HUES48 (cell line): ENCODE data around the gene FBXW11.

Source experiments
- H3K27ac ChIP-seq: one replicate; pipeline ENCODE4 v1.7.0; 2013; ENCODE audit warnings: low read depth, low read length, inconsistent platforms
- H3K27me3 ChIP-seq: 2 replicates; pipeline ENCODE4 v1.6.1; 2013; ENCODE audit warnings: mild to moderate bottlenecking, low read length; ENCODE audit not compliant: control insufficient read depth, insufficient read depth
- H3K36me3 ChIP-seq: 2 replicates; pipeline ENCODE4 v1.6.1; 2013; ENCODE audit warnings: low read length; ENCODE audit not compliant: control insufficient read depth, insufficient read depth
- H3K4me1 ChIP-seq: 2 replicates; pipeline ENCODE4 v1.6.1; 2013; ENCODE audit warnings: mild to moderate bottlenecking, low read length; ENCODE audit not compliant: control insufficient read depth, insufficient read depth
- H3K4me3 ChIP-seq: 2 replicates; pipeline ENCODE4 v1.5.1; 2013; ENCODE audit warnings: mild to moderate bottlenecking, low read depth, low read length
- H3K9ac ChIP-seq: 2 replicates; pipeline ENCODE4 v1.6.1; 2013; ENCODE audit warnings: mild to moderate bottlenecking, low read depth, low read length, moderate library complexity
- H3K9me3 ChIP-seq: 2 replicates; pipeline ENCODE4 v1.6.1; 2013; ENCODE audit warnings: low read length; ENCODE audit not compliant: control insufficient read depth, insufficient read depth

The FBXW11 gene

DNA sequence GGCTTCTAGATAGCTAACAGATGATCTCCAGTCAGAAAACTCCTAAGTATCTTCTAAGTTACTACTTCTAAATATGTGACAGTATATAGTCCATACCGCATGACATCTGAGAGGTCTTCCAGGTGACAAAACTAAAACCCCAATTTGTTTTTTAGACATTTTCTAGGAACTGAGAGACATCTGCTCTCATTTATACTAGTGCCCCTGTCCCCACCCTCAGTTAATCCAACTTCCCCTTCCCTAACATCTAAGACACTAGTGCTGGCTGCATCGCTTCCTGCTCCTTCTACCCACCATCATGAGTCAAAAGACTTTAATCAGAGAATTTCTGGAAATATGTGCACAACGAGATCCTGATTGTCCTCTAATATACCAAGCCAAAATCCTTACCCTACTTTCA is 37.9 kb downstream of the FBXW11 start:
- Histone ChIP-seq H3K9ac (no peak overlapping the region), H3K4me1 (peaks cover 45% of the 10 kb centered on the region), H3K36me3 (no peaks in the 10 kb centered on the region), H3K27me3 (no peaks in the 10 kb centered on the region), H3K4me3 (no peak overlapping the region), H3K9me3 (no peaks in the 10 kb centered on the region), H3K27ac (no peak overlapping the region)

DNA sequence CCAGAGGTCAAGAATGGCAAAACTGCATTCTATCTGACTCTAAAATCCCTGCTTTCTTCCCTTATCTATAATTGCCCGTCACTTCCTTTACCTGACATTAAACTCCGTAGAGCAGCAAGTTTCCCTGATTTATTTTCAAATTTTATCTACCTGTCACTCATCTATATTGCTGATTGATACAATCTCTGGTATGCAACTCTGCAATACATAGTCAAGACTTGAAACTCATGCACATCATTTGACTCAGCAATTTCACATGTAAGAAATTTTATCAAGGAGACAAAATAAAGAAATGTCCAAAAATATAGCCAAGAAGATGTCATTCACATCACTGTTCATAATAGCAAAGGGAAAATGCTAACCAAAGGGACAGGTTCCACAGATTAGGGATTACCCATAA is 39.5 kb downstream of the FBXW11 start:
- peaks cover 55% of the 10 kb centered on the region for H3K4me1 ChIP-seq
- H3K9ac ChIP-seq = no peak overlapping the region
- no peaks in the 10 kb centered on the region for H3K9me3 ChIP-seq
- no peaks in the 10 kb centered on the region for H3K27me3 ChIP-seq
- H3K4me3 ChIP-seq = no peak overlapping the region
- H3K36me3 ChIP-seq = no peaks in the 10 kb centered on the region
- H3K27ac ChIP-seq = no peak overlapping the region

DNA sequence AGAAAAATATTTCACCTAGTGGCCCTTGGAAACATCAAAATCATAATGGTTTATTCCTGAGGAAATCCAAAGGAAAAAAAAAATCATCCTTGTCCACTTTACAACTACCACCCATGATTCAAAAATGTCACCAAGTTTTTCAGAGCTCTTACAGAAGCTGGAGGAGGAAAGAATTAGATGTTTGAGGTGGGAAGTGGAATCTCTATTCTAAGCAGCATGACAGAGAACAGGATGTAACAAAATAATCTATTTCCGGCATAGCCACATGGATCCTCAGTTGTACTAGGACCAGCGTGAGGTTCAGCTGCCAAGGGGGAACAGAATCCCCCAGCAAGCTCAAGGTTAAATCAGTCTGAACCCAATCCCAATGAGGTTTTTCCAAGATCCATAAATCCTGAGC is 40.2 kb downstream of the FBXW11 start:
- no peak overlapping the region for H3K4me3 ChIP-seq
- no peak overlapping the region for H3K9ac ChIP-seq

DNA sequence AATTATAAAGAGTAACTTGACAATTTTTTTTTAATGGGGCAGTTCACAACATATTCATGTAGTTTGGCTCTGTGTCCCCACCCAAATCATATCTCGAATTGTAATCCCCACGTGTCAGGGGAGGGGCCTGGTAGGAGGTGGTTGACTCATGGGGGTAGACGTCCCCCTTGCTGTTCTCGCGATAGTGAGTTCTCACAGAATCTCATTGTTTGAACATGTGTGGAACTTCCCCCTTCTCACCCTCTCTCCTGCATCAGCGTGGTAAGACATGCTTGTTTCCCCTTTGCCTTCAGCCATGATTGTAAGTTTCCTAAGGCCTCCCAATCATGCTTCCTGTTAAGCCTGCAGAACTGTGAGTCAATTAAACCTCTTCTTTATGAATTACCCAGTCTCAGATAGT is 40.7 kb downstream of the FBXW11 start:
- no peak overlapping the region for H3K9ac ChIP-seq
- H3K27ac ChIP-seq = peak overlapping the region; percentile 44

More for the DNA sequence above, 40.2 kb downstream of the FBXW11 start:
- Histone ChIP-seq H3K36me3 (peaks cover under 1% of the 10 kb centered on the region; the same call in 1 of the 2 replicates), H3K27me3 (no peaks in the 10 kb centered on the region), H3K9me3 (no peaks in the 10 kb centered on the region), H3K4me1 (peaks cover 53% of the 10 kb centered on the region), H3K27ac (peak overlapping the region; percentile 44)

DNA sequence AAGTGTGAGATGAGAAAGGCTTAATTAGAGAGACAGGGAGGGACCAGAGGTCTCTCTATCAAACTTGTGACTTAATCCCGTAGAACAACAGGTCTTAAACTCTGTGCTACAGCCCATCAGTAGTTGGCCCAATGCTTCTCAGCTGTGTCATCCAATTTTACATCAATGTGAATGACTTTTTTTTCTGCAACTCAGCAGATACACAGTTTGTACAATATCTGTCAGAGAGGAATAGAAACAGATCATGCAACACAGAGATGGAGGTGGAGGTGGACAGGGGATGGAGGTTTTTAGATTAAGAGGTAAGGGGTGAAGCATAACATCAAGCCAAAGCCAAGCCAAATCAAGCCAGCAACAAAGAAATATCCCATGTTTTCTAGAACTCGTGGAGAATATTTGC is 43.0 kb downstream of the FBXW11 start:
- no peak overlapping the region for H3K9ac ChIP-seq
- peaks cover 4% of the 10 kb centered on the region; the same call in 1 of the 2 replicates for H3K36me3 ChIP-seq
- no peak overlapping the region for H3K4me3 ChIP-seq
- H3K4me1 ChIP-seq = peaks cover 57% of the 10 kb centered on the region
- H3K27ac ChIP-seq = no peak overlapping the region
- no peaks in the 10 kb centered on the region for H3K9me3 ChIP-seq
- H3K27me3 ChIP-seq = no peaks in the 10 kb centered on the region

More for the DNA sequence above, 40.7 kb downstream of the FBXW11 start:
- Histone ChIP-seq H3K36me3 (peaks cover 4% of the 10 kb centered on the region; the same call in 1 of the 2 replicates), H3K9me3 (no peaks in the 10 kb centered on the region), H3K4me3 (no peak overlapping the region), H3K27me3 (no peaks in the 10 kb centered on the region), H3K4me1 (peaks cover 53% of the 10 kb centered on the region)

DNA sequence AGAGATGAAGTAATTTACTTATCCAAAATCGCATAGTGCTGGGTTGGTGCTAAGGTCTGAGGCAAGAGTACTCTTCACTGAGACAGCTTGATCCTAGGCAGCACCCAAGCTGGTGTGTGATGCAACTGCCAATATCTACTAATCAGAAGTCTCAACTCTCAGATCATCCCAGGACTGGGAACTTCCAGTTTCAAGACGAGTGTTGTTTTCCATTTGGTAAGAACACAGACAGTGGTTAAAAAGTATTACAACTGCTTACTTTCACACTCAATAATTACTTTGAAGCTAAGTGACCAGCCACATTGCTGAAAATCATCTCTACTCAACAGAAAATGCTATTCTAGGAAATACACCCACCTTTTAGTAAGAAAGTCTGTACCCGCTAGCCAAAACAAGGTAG is 45.3 kb downstream of the FBXW11 start:
- H3K27ac ChIP-seq = no peak overlapping the region
- no peaks in the 10 kb centered on the region for H3K27me3 ChIP-seq
- no peak overlapping the region for H3K9ac ChIP-seq
- H3K4me3 ChIP-seq = no peak overlapping the region
- H3K9me3 ChIP-seq = no peaks in the 10 kb centered on the region
- peaks cover 71% of the 10 kb centered on the region for H3K4me1 ChIP-seq
- H3K36me3 ChIP-seq = peaks cover 4% of the 10 kb centered on the region; the same call in 1 of the 2 replicates

DNA sequence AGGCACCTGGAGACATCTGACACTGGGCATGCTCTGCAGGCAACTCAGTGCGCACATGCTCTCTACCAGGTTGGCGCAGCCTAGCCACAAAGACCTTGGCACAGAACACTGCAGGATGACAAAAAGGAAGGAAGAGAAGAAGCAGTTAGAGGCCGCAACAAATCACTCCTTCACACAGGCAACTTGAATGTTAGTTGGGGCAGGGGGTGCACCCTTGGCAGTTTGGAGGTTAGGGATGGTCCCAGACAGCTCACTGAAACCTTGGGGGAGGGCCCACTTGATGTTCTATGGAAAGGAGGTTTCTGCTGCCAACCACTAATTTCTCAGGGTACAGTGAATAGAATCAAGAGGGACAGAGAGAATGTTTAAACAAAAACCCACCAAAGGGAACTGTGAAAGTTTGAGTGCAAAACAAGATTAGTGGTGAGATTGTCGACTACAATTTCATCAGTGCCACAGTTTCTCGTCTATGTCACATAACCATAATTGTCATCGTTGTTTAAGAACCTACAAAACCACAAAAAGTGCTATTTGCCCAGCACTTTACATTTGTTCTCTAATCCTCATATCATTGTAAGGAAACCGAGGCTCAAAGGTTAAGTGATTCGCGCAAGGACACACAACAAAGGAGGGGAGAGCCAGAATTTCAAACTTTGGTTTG is 48.7 kb downstream of the FBXW11 start:
- peak overlapping the region; percentile 31 for H3K27ac ChIP-seq
- peaks cover 4% of the 10 kb centered on the region; the same call in 1 of the 2 replicates for H3K36me3 ChIP-seq
- H3K9ac ChIP-seq = no peak overlapping the region
- H3K9me3 ChIP-seq = no peaks in the 10 kb centered on the region
- H3K27me3 ChIP-seq = no peaks in the 10 kb centered on the region
- peaks cover 69% of the 10 kb centered on the region for H3K4me1 ChIP-seq
- no peak overlapping the region for H3K4me3 ChIP-seq

DNA sequence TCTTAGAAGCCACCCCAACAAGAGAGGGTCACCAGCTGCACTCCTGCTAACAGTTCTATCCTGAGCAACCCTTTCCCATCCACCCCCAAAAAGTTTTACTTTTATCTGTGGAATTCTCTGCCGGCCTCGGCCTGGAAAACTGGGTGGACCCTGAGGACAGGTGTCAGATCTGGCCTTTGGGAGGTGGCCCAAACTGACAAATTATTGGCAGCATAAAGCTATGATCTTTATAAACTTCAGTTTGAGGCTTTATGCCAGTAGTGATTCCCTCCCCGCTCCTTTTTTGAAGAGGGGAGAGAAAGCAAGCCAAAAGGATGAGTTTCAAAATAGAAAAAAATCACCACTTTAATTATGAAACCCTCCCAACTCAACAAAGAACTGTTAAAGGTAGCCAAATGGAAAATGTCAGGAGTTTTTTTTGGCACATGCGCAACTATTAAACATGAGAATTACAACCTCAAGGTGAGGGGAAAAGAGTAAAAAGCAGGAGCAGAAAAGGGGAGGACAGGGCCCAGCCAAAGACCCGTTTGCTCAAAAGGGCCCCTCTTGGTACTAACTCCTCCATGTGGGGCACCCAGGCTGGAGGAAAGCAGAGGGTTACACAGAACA is 49.4 kb downstream of the FBXW11 start:
- no peak overlapping the region for H3K9ac ChIP-seq
- H3K36me3 ChIP-seq = peaks cover 4% of the 10 kb centered on the region; the same call in 1 of the 2 replicates
- no peaks in the 10 kb centered on the region for H3K27me3 ChIP-seq
- no peaks in the 10 kb centered on the region for H3K9me3 ChIP-seq
- H3K27ac ChIP-seq = peak overlapping the region; percentile 14
- H3K4me3 ChIP-seq = no peak overlapping the region
- H3K4me1 ChIP-seq = peaks cover 64% of the 10 kb centered on the region

DNA sequence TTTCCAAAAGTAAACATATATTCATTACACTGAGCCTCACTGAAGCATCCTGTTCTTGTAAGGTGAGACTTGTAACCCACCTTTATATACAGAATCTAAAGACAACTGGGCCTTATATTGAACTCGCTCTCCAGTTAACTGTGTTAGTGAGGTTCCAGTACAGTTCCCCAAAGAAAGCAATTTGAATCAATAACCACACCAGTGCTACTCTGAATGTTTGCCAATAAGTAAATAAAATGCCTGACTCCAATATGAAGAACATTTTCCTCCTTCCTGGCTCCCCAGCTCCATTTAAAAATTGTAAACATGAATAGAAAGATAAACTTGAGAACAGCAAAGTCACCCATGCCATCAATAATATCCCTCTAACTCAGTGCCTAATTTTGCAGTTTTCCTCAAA is 50.1 kb downstream of the FBXW11 start:
- H3K4me1 ChIP-seq = peaks cover 62% of the 10 kb centered on the region
- H3K4me3 ChIP-seq = no peak overlapping the region
- peaks cover 4% of the 10 kb centered on the region; the same call in 1 of the 2 replicates for H3K36me3 ChIP-seq
- H3K9ac ChIP-seq = no peak overlapping the region
- no peak overlapping the region for H3K27ac ChIP-seq
- H3K9me3 ChIP-seq = no peaks in the 10 kb centered on the region
- no peaks in the 10 kb centered on the region for H3K27me3 ChIP-seq

DNA sequence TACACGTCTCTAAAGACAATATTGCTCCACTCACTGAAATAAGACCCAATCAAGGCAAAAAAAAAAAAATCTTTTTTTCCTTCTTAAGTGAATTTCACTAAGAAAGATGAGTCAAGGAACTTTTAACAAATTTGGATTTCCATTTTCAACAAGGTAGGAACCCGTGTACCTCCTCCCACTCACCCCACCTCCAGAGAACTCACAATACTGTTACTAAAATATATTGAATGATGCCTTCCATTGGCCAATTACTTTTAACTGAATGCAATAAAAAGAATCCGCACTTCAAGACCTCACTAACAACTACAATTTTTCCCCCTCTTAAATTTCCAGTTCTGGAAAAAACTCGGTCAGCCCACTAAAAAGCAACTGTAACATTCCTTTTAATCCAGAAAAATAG is 50.7 kb downstream of the FBXW11 start:
- Histone ChIP-seq H3K4me1 (peaks cover 57% of the 10 kb centered on the region), H3K27ac (no peak overlapping the region), H3K36me3 (no peaks in the 10 kb centered on the region)

DNA sequence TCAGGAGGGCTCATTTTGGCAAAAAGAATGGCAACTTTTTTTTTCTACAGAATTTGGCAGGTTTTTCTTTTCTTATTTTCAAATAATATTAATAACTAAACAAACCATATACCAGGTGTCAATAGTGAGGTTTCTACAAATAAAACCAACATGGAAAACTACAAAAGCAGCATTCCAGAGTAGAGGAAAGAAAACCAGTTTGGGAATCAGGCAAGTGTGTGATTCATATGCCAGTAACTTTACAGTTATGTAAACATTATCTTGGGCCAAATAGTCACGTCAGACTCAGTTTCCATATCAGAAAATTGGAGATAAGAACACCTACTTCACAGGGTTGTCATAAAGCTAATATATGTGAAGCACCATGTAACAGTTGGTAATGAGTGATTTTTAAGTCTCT is 51.7 kb downstream of the FBXW11 start:
- Histone ChIP-seq H3K4me1 (peaks cover 56% of the 10 kb centered on the region), H3K27ac (peak overlapping the region; percentile 52), H3K27me3 (no peaks in the 10 kb centered on the region), H3K36me3 (no peaks in the 10 kb centered on the region), H3K9me3 (no peaks in the 10 kb centered on the region), H3K4me3 (no peak overlapping the region), H3K9ac (no peak overlapping the region)

More for the DNA sequence above, 50.7 kb downstream of the FBXW11 start:
- H3K4me3 ChIP-seq = no peak overlapping the region
- no peaks in the 10 kb centered on the region for H3K9me3 ChIP-seq
- no peaks in the 10 kb centered on the region for H3K27me3 ChIP-seq
- no peak overlapping the region for H3K9ac ChIP-seq
